ENCODE data around the gene PNLIPRP3. TPM values are rescaled to one million over a fixed set of nuclear protein-coding genes. Genes with fewer than 3 reads are reported as not detected.
A peak's percentile ranks its signal among the peaks of the same experiment; 100 is the strongest.

The PNLIPRP3 gene
- polyA plus RNA-seq, 4 donors, result not detected

- peak in 3 of 4 donors; percentile 3 to 23 (median 18) for DNase-seq (ENCODE audit: low read depth in 4 of 4, low spot score in 3 of 4)
Measured at GRCh38 chr10:116444527-116445142, 17.0 kb downstream of the PNLIPRP3 start.

GRCh38 chr10:116450861-116451260 is 23.2 kb downstream of the PNLIPRP3 start:
- no peak for DNase-seq (ENCODE audit: low read depth in 4 of 4, low spot score in 3 of 4)

- DNase-seq (ENCODE audit: low read depth in 4 of 4, low spot score in 3 of 4), result no peak
Measured at GRCh38 chr10:116451711-116452337, 24.2 kb downstream of the PNLIPRP3 start.

GRCh38 chr10:116452338-116452720 is 24.7 kb downstream of the PNLIPRP3 start:
- DNase-seq (ENCODE audit: low read depth in 4 of 4, low spot score in 3 of 4), result no peak

GRCh38 chr10:116457488-116457887 is 29.8 kb downstream of the PNLIPRP3 start:
- no peak for DNase-seq (ENCODE audit: low read depth in 4 of 4, low spot score in 3 of 4)

- no peak for DNase-seq (ENCODE audit: low read depth in 4 of 4, low spot score in 3 of 4)
Measured at GRCh38 chr10:116460219-116460618, 32.6 kb downstream of the PNLIPRP3 start.

GRCh38 chr10:116461680-116462079 is 34.0 kb downstream of the PNLIPRP3 start:
- no peak for DNase-seq (ENCODE audit: low read depth in 4 of 4, low spot score in 3 of 4)

- no peak for DNase-seq (ENCODE audit: low read depth in 4 of 4, low spot score in 3 of 4)
Measured at GRCh38 chr10:116464257-116464656, 36.6 kb downstream of the PNLIPRP3 start.

- DNase-seq (ENCODE audit: low read depth in 4 of 4, low spot score in 3 of 4), result no peak
Measured at GRCh38 chr10:116465546-116465945, 37.9 kb downstream of the PNLIPRP3 start.

- no peak for DNase-seq (ENCODE audit: low read depth in 4 of 4, low spot score in 3 of 4)
Measured at GRCh38 chr10:116466715-116467422, 39.2 kb downstream of the PNLIPRP3 start.

- DNase-seq (ENCODE audit: low read depth in 4 of 4, low spot score in 3 of 4), result no peak
Measured at GRCh38 chr10:116469437-116469836, 41.8 kb downstream of the PNLIPRP3 start.

GRCh38 chr10:116470071-116470470 is 42.4 kb downstream of the PNLIPRP3 start:
- no peak for DNase-seq (ENCODE audit: low read depth in 4 of 4, low spot score in 3 of 4)

- no peak for DNase-seq (ENCODE audit: low read depth in 4 of 4, low spot score in 3 of 4)
Measured at GRCh38 chr10:116470768-116471415, 43.2 kb downstream of the PNLIPRP3 start.

GRCh38 chr10:116472891-116473290 is 45.2 kb downstream of the PNLIPRP3 start:
- no peak for DNase-seq (ENCODE audit: low read depth in 4 of 4, low spot score in 3 of 4)

GRCh38 chr10:116475866-116476265 is 48.2 kb downstream of the PNLIPRP3 start:
- DNase-seq (ENCODE audit: low read depth in 4 of 4, low spot score in 3 of 4), result no peak

GRCh38 chr10:116476461-116476860 is 48.8 kb downstream of the PNLIPRP3 start:
- DNase-seq (ENCODE audit: low read depth in 4 of 4, low spot score in 3 of 4), result no peak

GRCh38 chr10:116477986-116478664 is 50.5 kb downstream of the PNLIPRP3 start:
- DNase-seq (ENCODE audit: low read depth in 4 of 4, low spot score in 3 of 4), result no peak

GRCh38 chr10:116486770-116487448 is 59.3 kb downstream of the PNLIPRP3 start:
- no peak for DNase-seq (ENCODE audit: low read depth in 4 of 4, low spot score in 3 of 4)

- no peak for DNase-seq (ENCODE audit: low read depth in 4 of 4, low spot score in 3 of 4)
Measured at GRCh38 chr10:116487522-116488430, 60.1 kb downstream of the PNLIPRP3 start.
